Peyer's patch (tissue), 4 donors: Measurements from ENCODE around the gene PTPRC. TPM values are rescaled to one million over a fixed set of nuclear protein-coding genes. Genes with fewer than 3 reads are reported as not detected.
A peak's percentile ranks its signal among the peaks of the same experiment; 100 is the strongest.

ENCODE experiments used
- DNase-seq, 3 donors: peaks; one replicate each; pipeline ENCODE4 v3.0.0-alpha.2; 2017 to 2019
- H3K27ac ChIP-seq, 4 donors: fragments of 200-600 bp; sonication (generic); one replicate each; pipeline ENCODE4 v1.5.1; 2016 to 2019
- H3K27me3 ChIP-seq, 2 donors: fragments of 200-600 bp; sonication (generic); one replicate each; pipeline ENCODE4 v1.5.1; 2019
- H3K36me3 ChIP-seq, 3 donors: fragments of 200-600 bp; sonication (generic); one replicate each; pipeline ENCODE4 v1.5.1; 2016 to 2019
- H3K4me1 ChIP-seq, 4 donors: fragments of 200-600 bp; sonication (generic); one replicate each; pipeline ENCODE4 v1.5.1; 2016 to 2019
- H3K4me3 ChIP-seq, 4 donors: fragments of 200-600 bp; sonication (generic); 1 replicate in 3 of 4; 2 replicates in 1 of 4; pipeline ENCODE4 v1.5.1; 2016 to 2019; ENCODE audit warnings: mild to moderate bottlenecking in 1 of 4
- H3K9me3 ChIP-seq, 4 donors: fragments of 200-600 bp; sonication (generic); one replicate each; pipeline ENCODE4 v1.5.1; 2016 to 2019; ENCODE audit warnings: mild to moderate bottlenecking in 1 of 4
- CTCF ChIP-seq, 6 experiments: fragments of 450-650 bp in 4 of 6; fragments of 200-600 bp in 2 of 6; sonication (generic) in 1 of 6; IDR thresholded peaks; one replicate each; pipeline ENCODE4 v1.5.1; 2017 to 2019; ENCODE audit warnings: antibody characterized with exemption in 6 of 6, mild to moderate bottlenecking in 3 of 6, moderate library complexity in 1 of 6
- POLR2A ChIP-seq, 2 donors: fragments of 450-650 bp; IDR thresholded peaks; one replicate each; pipeline ENCODE4 v1.5.1; 2017; ENCODE audit warnings: antibody characterized with exemption in 2 of 2, mild to moderate bottlenecking in 2 of 2, moderate library complexity in 2 of 2
- total RNA-seq, 4 donors: library from RNA; depleted of rRNA; stranded (reverse); fragments of >200 nt; gene quantifications; one replicate each; pipeline ENCODE4 v1.1.0, GENCODE V29; 2016

Gene PTPRC
- total RNA-seq, 4 donors from 2014 or later, result 13.3 to 127 (median 22.1) TPM

- Histone ChIP-seq H3K4me1 (peaks cover 0 to 9% (median 0%) of the 10 kb centered on the region in 4 donors), H3K9me3 (no peaks in the 10 kb centered on the region), H3K4me3 (no peak overlapping the region), H3K36me3 (no peaks in the 10 kb centered on the region), H3K27me3 (no peaks in the 10 kb centered on the region), H3K27ac (peak overlapping the region in 3 of 4 donors; percentile 45 to 80 (median 78))
- no peak for DNase-seq
- no peak for TF ChIP-seq CTCF (IDR thresholded peaks at IDR 0.05)
- no peak for TF ChIP-seq POLR2A (IDR thresholded peaks at IDR 0.05)
Measured at GRCh38 chr1:198677871-198678270, 39.0 kb downstream of the PTPRC start.

DNA sequence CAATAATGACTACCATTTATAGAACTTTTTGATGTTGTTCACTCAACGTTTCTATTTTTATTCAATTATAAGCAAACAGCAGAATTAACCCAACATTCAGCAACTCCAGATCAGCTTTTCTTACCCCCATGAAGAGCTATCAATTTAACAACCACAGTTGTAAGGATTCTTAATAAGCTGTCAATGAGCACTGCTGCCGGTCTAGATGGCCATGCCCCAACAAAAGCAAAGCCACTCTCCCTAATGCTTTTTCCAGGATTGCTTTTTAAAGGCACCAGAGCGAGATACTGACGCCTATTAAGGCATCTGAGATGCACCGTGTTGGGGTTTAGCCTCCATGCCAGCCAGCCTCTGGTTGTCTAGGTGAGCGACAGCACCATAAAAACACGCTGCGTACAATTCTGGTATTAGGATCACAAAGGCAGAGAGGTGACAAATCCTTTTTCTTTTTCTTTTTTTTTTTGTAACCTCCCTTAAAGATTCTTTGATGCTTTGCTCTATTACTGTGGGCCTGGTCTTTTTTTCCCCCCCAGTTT is 39.5 kb downstream of the PTPRC start:
- Histone ChIP-seq H3K27me3 (no peaks in the 10 kb centered on the region), H3K4me3 (no peak overlapping the region), H3K27ac (peak overlapping the region; percentile 45 to 80 (median 74)), H3K9me3 (no peaks in the 10 kb centered on the region), H3K4me1 (peaks cover 0 to 9% (median 0%) of the 10 kb centered on the region in 4 donors), H3K36me3 (no peaks in the 10 kb centered on the region)
- TF ChIP-seq POLR2A (IDR thresholded peaks at IDR 0.05), result no peak
- TF ChIP-seq CTCF (IDR thresholded peaks at IDR 0.05), result no peak
- peak in 1 of 3 donors; percentile 48 for DNase-seq

DNA sequence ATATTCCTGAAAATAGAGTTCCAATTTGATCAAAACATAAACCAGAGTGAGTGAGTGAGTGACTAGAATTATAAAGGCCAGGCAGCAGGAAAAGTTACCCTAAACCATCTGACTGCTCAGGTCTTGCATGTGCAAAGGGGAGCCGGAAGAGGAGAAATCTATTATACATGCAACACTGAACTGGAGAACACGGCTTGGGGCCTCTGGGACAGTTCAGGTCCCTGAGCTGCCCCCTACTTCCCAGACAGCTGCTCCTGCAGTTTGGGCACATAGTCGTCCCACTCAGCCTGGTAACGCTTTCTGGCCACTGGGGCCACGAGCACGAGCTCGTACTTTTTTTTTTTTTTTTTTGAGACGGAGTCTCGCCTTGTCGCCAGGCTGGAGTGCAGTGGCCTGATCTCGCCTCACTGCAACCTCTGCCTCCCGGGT is 40.1 kb downstream of the PTPRC start:
- TF ChIP-seq POLR2A (IDR thresholded peaks at IDR 0.05) (no peak), CTCF (IDR thresholded peaks at IDR 0.05) (no peak)
- no peaks in the 10 kb centered on the region for H3K27me3 ChIP-seq
- peak in 2 of 3 donors; percentile 75 to 80 for DNase-seq

GRCh38 chr1:198679535-198680173 is 40.8 kb downstream of the PTPRC start:
- DNase-seq, result peak in 2 of 3 donors; percentile 56 to 81

More for the DNA sequence above, 40.1 kb downstream of the PTPRC start:
- Histone ChIP-seq H3K9me3 (no peaks in the 10 kb centered on the region), H3K36me3 (no peaks in the 10 kb centered on the region), H3K27ac (peak overlapping the region; percentile 60 to 80 (median 74)), H3K4me1 (peaks cover 0 to 9% (median 0%) of the 10 kb centered on the region in 4 donors), H3K4me3 (peak overlapping the region in 1 of 4 donors; percentile 13)

More at GRCh38 chr1:198679535-198680173, 40.8 kb downstream of the PTPRC start:
- H3K9me3 ChIP-seq, result no peaks in the 10 kb centered on the region
- peak overlapping the region in 2 of 4 donors; percentile 9 to 13 for H3K4me3 ChIP-seq
- peak in 1 of 2 donors; percentile 12 for TF ChIP-seq POLR2A (IDR thresholded peaks at IDR 0.05)
- TF ChIP-seq CTCF (IDR thresholded peaks at IDR 0.05), result no peak
- peak overlapping the region; percentile 71 to 80 (median 76) for H3K27ac ChIP-seq
- peaks cover 0 to 13% (median 0%) of the 10 kb centered on the region in 4 donors for H3K4me1 ChIP-seq
- no peaks in the 10 kb centered on the region for H3K36me3 ChIP-seq
- no peaks in the 10 kb centered on the region for H3K27me3 ChIP-seq
